ENCODE data around the gene EEF1B2. TPM values are rescaled to one million over a fixed set of nuclear protein-coding genes. Genes with fewer than 3 reads are reported as not detected.

The EEF1B2 gene
- total and polyA plus RNA-seq, 2 of the 13 experiments (the other 11 are each of a cell fraction or from before 2014, with no cell fraction given) = 1,284 to 1,731 TPM

DNA sequence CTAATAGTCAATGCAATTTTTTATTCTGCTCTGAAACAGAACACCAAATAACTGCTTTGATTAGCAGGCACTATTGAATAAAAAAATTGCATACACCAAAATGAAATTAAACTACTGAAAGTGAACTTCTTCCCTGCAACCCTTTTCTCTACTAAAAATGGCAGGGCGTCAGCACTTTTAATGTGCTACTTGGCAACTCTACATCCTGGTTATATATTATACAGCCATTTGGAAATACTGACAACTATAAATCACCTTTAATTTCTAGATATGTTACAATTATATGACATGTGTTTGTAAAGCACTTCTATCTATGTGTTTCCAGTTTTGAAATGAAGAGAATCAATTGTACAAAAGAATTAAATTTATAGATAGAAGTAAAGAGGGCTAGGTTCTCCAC lies 10.4 kb upstream of the EEF1B2 start:
- intact Hi-C loops (cut with micrococcal nuclease; ENCODE audit: unreplicated experiment) = no loop called here
- no peak overlapping the region for H3K4me3 ChIP-seq (replicated peaks in 1 of 3; ENCODE audit: insufficient read depth in 1 of 3, low read depth in 2 of 3, low read length in 3 of 3)
- H3K9me3 ChIP-seq (ENCODE audit: low read length) = no peaks in the 10 kb centered on the region
- POLR2A ChIA-PET = no interaction called here
- peaks cover 21% of the 10 kb centered on the region for H3K79me2 ChIP-seq (ENCODE audit: insufficient read depth, low read length)
- DNase-seq (ENCODE audit: low spot score) = no peak
- no peak overlapping the region for H2AFZ ChIP-seq (ENCODE audit: low read length)
- ATAC-seq = no peak
- H3K36me3 ChIP-seq (replicated peaks in 1 of 2; ENCODE audit: control insufficient read depth in 1 of 2, insufficient read depth in 2 of 2, low read length in 2 of 2) = peaks cover 20 to 78% of the 10 kb centered on the region in 2 experiments
- CTCF ChIA-PET (ENCODE audit: low intra/inter-chr PET ratio, low total read pairs) = no interaction called here
- TF ChIP-seq ZNF672 (CRISPR knock-in tag; IDR thresholded peaks at IDR 0.05) (no peak), ZFP82 (CRISPR knock-in tag; IDR thresholded peaks at IDR 0.05; ENCODE audit: borderline replicate concordance) (no peak), ZNF24 (IDR thresholded peaks at IDR 0.05) (no peak), SOX6 (IDR thresholded peaks at IDR 0.05) (no peak), SOX6 (CRISPR knock-in tag; IDR thresholded peaks at IDR 0.05) (no peak), SRSF9 (IDR thresholded peaks at IDR 0.05; ENCODE audit: borderline replicate concordance, insufficient read depth, low read depth, low read length, poor library complexity, severe bottlenecking) (no peak), ZNF703 (CRISPR knock-in tag; IDR thresholded peaks at IDR 0.05; ENCODE audit: borderline replicate concordance) (no peak), ZFP1 (CRISPR knock-in tag; IDR thresholded peaks at IDR 0.05) (no peak), ZNF766 (CRISPR knock-in tag; IDR thresholded peaks at IDR 0.05; ENCODE audit: borderline replicate concordance) (no peak), SMC3 (IDR thresholded peaks at IDR 0.05; ENCODE audit: low read length) (no peak), CAMTA2 (CRISPR knock-in tag; IDR thresholded peaks at IDR 0.05; ENCODE audit: borderline replicate concordance) (no peak), PHF5A (CRISPR knock-in tag; IDR thresholded peaks at IDR 0.05; ENCODE audit: low read depth, unreplicated experiment) (no peak), SALL2 (CRISPR knock-in tag; IDR thresholded peaks at IDR 0.05) (no peak), ZNF160 (CRISPR knock-in tag; IDR thresholded peaks at IDR 0.05) (no peak)
- TF ChIP-seq, protein P1, sequence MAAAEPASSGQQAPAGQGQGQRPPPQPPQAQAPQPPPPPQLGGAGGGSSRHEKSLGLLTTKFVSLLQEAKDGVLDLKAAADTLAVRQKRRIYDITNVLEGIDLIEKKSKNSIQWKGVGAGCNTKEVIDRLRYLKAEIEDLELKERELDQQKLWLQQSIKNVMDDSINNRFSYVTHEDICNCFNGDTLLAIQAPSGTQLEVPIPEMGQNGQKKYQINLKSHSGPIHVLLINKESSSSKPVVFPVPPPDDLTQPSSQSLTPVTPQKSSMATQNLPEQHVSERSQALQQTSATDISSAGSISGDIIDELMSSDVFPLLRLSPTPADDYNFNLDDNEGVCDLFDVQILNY (CRISPR knock-in tag; conservative IDR thresholded peaks at IDR 0.05) = no peak
- TF ChIP-seq, protein P2, sequence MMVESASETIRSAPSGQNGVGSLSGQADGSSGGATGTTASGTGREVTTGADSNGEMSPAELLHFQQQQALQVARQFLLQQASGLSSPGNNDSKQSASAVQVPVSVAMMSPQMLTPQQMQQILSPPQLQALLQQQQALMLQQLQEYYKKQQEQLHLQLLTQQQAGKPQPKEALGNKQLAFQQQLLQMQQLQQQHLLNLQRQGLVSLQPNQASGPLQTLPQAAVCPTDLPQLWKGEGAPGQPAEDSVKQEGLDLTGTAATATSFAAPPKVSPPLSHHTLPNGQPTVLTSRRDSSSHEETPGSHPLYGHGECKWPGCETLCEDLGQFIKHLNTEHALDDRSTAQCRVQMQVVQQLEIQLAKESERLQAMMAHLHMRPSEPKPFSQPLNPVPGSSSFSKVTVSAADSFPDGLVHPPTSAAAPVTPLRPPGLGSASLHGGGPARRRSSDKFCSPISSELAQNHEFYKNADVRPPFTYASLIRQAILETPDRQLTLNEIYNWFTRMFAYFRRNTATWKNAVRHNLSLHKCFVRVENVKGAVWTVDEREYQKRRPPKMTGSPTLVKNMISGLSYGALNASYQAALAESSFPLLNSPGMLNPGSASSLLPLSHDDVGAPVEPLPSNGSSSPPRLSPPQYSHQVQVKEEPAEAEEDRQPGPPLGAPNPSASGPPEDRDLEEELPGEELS (CRISPR knock-in tag; IDR thresholded peaks at IDR 0.05) = no peak
- TF ChIP-seq, protein P3, sequence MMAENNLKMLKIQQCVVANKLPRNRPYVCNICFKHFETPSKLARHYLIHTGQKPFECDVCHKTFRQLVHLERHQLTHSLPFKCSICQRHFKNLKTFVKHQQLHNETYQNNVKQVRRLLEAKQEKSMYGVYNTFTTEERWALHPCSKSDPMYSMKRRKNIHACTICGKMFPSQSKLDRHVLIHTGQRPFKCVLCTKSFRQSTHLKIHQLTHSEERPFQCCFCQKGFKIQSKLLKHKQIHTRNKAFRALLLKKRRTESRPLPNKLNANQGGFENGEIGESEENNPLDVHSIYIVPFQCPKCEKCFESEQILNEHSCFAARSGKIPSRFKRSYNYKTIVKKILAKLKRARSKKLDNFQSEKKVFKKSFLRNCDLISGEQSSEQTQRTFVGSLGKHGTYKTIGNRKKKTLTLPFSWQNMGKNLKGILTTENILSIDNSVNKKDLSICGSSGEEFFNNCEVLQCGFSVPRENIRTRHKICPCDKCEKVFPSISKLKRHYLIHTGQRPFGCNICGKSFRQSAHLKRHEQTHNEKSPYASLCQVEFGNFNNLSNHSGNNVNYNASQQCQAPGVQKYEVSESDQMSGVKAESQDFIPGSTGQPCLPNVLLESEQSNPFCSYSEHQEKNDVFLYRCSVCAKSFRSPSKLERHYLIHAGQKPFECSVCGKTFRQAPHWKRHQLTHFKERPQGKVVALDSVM (CRISPR knock-in tag; IDR thresholded peaks at IDR 0.05) = no peak
- FAIRE-seq = no peak
- peaks cover 4% of the 10 kb centered on the region; the same call in 1 of the 2 replicates for H4K20me1 ChIP-seq (ENCODE audit: insufficient read depth, low read length)
- WGBS (ENCODE audit: low lambda C conversion rate) = 90% methylated on average over 1 of the region's 1 CpG
- H3K4me2 ChIP-seq (ENCODE audit: low read depth, low read length) = no peak overlapping the region
- no TSS peak for BruUV-seq (replicated peaks)
- H3K4me1 ChIP-seq (ENCODE audit: insufficient read depth, low read length) = peaks cover 7% of the 10 kb centered on the region
- H3K27ac ChIP-seq (ENCODE audit: extremely low read length, insufficient read depth, low read length) = no peak overlapping the region
- no peak overlapping the region for H3K9ac ChIP-seq (ENCODE audit: insufficient read depth, low read depth, low read length)
- in situ Hi-C loops (cut with HindIII; ENCODE audit: extremely low pct_ligation_motif_present, low pct_unique_long_range_greater_than_20kb) = no loop called here
- H3K27me3 ChIP-seq (ENCODE audit: control insufficient read depth in 1 of 2, insufficient read depth in 2 of 2, low read length in 2 of 2) = no peaks in the 10 kb centered on the region
